Measurements from ENCODE around the gene IQSEC1. TPM values are rescaled to one million over a fixed set of nuclear protein-coding genes. Genes with fewer than 3 reads are reported as not detected.

The IQSEC1 gene
- total RNA-seq, 2 donors from 2014 or later: 22.7 to 24.5 TPM

DNA sequence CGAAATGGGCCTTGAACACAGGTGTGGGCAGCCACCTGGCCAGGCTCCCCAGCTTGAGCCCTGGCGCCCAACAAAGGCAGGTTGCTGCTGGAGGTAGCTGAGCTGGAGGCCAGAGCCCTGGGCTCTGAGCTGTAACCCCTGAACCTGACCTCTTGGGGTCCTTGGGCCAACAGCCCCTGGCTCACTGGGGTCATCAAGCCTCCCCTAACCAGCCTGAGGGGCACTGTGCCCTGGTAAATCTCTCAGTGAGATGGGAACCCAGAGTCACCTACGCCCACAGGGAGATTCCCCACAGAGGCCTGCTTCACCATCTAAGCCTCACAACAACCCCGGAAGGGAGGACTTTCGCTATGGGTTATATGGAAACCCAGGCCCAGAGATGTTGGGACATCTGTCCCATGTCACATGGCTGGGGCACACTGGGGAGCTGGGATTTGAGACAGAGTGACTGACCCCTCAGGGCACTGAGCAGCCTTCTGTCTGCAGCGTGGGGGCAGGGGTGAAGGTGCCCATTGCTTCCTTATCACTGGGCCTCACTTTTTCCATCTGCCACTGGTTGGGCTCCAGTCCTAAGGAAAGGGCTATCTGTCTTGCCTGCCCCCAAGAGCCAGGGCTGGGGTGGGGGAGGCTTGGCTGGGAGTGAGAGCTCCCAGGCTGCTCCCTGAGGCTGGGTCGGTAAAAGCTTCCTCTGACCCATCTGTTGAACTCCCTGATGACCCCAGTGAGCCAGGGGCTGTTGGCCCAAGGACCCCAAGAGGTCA is 59.1 kb downstream of the IQSEC1 start:
- H3K9me3 Mint-ChIP-seq: no peaks in the 10 kb centered on the region
- TF ChIP-seq, protein P1, sequence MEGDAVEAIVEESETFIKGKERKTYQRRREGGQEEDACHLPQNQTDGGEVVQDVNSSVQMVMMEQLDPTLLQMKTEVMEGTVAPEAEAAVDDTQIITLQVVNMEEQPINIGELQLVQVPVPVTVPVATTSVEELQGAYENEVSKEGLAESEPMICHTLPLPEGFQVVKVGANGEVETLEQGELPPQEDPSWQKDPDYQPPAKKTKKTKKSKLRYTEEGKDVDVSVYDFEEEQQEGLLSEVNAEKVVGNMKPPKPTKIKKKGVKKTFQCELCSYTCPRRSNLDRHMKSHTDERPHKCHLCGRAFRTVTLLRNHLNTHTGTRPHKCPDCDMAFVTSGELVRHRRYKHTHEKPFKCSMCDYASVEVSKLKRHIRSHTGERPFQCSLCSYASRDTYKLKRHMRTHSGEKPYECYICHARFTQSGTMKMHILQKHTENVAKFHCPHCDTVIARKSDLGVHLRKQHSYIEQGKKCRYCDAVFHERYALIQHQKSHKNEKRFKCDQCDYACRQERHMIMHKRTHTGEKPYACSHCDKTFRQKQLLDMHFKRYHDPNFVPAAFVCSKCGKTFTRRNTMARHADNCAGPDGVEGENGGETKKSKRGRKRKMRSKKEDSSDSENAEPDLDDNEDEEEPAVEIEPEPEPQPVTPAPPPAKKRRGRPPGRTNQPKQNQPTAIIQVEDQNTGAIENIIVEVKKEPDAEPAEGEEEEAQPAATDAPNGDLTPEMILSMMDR (conservative IDR thresholded peaks at IDR 0.05): no peak
- H3K4me3 Mint-ChIP-seq: no peak overlapping the region
- Histone ChIP-seq H3K4me3 (ENCODE audit: low read length) (no peak overlapping the region), H3K9me3 (ENCODE audit: control insufficient read depth, low read length) (no peaks in the 10 kb centered on the region), H3K9ac (ENCODE audit: extremely low read depth, low read length, poor library complexity, severe bottlenecking) (no peak overlapping the region), H3K27ac (ENCODE audit: low read depth, low read length) (no peak overlapping the region), H3K36me3 (ENCODE audit: control insufficient read depth, insufficient read depth, low read length) (no peaks in the 10 kb centered on the region), H3K27me3 (ENCODE audit: control insufficient read depth, insufficient read depth, low read length, poor library complexity, severe bottlenecking) (no peaks in the 10 kb centered on the region), H3K4me1 (ENCODE audit: control insufficient read depth, insufficient read depth, low read length) (peaks cover 12% of the 10 kb centered on the region)
- peaks cover 26% of the 10 kb centered on the region for H3K4me1 Mint-ChIP-seq
- no peak overlapping the region for H3K27ac Mint-ChIP-seq
- peaks cover 5% of the 10 kb centered on the region for H3K27me3 Mint-ChIP-seq (ENCODE audit: insufficient read depth)
- no peaks in the 10 kb centered on the region for H3K36me3 Mint-ChIP-seq (ENCODE audit: low read depth)
- DNase-seq: no peak
- 92% methylated on average over 5 to 7 of the region's 7 CpGs for WGBS, 2 experiments (ENCODE audit: insufficient coverage in 1 of 2, insufficient read length in 1 of 2)

DNA sequence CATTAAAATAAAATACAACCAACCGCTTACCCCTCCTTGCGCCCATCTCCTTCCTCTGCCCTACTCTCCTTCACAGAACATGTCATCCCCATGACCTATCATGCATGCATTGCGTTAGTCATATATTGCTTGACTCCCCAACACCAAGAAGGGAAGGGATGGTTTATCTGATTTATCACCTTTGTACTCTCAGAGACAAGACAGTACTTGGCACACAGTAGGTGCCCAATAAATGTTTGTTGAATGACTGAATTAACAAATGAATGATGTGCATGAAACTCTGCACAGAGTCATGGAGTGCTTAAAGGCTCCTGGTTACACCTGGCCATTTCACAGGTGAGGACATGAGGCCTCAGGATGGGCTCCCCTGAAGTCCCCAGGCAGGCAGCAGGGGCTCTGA is 59.7 kb downstream of the IQSEC1 start:
- no peaks in the 10 kb centered on the region for H3K9me3 Mint-ChIP-seq
- H3K27ac ChIP-seq (ENCODE audit: low read depth, low read length): no peak overlapping the region
- peaks cover 5% of the 10 kb centered on the region for H3K27me3 Mint-ChIP-seq (ENCODE audit: insufficient read depth)
- WGBS, 2 experiments (ENCODE audit: insufficient coverage in 1 of 2, insufficient read length in 1 of 2): 97 to 100% methylated on average over 2 to 3 of the region's 3 CpGs
- H3K4me1 Mint-ChIP-seq: peaks cover 24% of the 10 kb centered on the region
- no peaks in the 10 kb centered on the region for H3K36me3 ChIP-seq (ENCODE audit: control insufficient read depth, insufficient read depth, low read length)
- DNase-seq: no peak
- no peak overlapping the region for H3K27ac Mint-ChIP-seq
- no peak overlapping the region for H3K9ac ChIP-seq (ENCODE audit: extremely low read depth, low read length, poor library complexity, severe bottlenecking)
- H3K36me3 Mint-ChIP-seq (ENCODE audit: low read depth): no peaks in the 10 kb centered on the region
- peaks cover 7% of the 10 kb centered on the region for H3K4me1 ChIP-seq (ENCODE audit: control insufficient read depth, insufficient read depth, low read length)
- TF ChIP-seq, protein P1 (conservative IDR thresholded peaks at IDR 0.05): no peak
- no peaks in the 10 kb centered on the region for H3K9me3 ChIP-seq (ENCODE audit: control insufficient read depth, low read length)
- H3K4me3 Mint-ChIP-seq: no peak overlapping the region
- H3K4me3 ChIP-seq (ENCODE audit: low read length): no peak overlapping the region
- no peaks in the 10 kb centered on the region for H3K27me3 ChIP-seq (ENCODE audit: control insufficient read depth, insufficient read depth, low read length, poor library complexity, severe bottlenecking)

DNA sequence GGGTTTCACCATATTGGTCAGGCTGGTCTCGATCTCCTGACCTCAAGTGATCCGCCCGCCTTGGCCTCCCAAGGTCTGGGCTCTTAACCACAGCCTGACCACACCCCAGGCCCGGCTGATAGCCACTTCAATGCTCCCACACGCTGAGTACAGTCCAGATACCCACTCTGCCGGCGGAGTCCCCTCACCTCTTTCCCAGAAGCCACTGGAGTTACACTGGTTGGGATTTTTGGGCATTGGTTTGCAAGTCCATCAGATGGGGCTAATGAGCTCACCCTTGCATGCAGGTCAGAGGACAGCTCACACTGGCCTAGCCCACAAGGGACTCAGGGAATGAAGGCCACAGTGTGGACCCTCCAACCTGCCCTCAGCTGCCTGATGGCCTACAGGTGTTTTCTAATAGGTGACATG is 60.1 kb downstream of the IQSEC1 start:
- no peaks in the 10 kb centered on the region for H3K9me3 Mint-ChIP-seq
- Histone ChIP-seq H3K9ac (ENCODE audit: extremely low read depth, low read length, poor library complexity, severe bottlenecking) (no peak overlapping the region), H3K27ac (ENCODE audit: low read depth, low read length) (no peak overlapping the region), H3K4me3 (ENCODE audit: low read length) (no peak overlapping the region), H3K27me3 (ENCODE audit: control insufficient read depth, insufficient read depth, low read length, poor library complexity, severe bottlenecking) (no peaks in the 10 kb centered on the region), H3K9me3 (ENCODE audit: control insufficient read depth, low read length) (no peaks in the 10 kb centered on the region), H3K36me3 (ENCODE audit: control insufficient read depth, insufficient read depth, low read length) (no peaks in the 10 kb centered on the region), H3K4me1 (ENCODE audit: control insufficient read depth, insufficient read depth, low read length) (peaks cover 4% of the 10 kb centered on the region)
- TF ChIP-seq, protein P1 (conservative IDR thresholded peaks at IDR 0.05): peak; percentile 36
- no peaks in the 10 kb centered on the region for H3K36me3 Mint-ChIP-seq (ENCODE audit: low read depth)
- no peak for DNase-seq
- no peak overlapping the region for H3K27ac Mint-ChIP-seq
- peaks cover 5% of the 10 kb centered on the region for H3K27me3 Mint-ChIP-seq (ENCODE audit: insufficient read depth)
- no peak overlapping the region for H3K4me3 Mint-ChIP-seq
- 96 to 98% methylated on average over 6 to 7 of the region's 7 CpGs for WGBS, 2 experiments (ENCODE audit: insufficient coverage in 1 of 2, insufficient read length in 1 of 2)
- peaks cover 26% of the 10 kb centered on the region for H3K4me1 Mint-ChIP-seq
